Activated T-cell treated with anti-CD3 and anti-CD28 coated beads for 1 hour (primary cell): ENCODE results near the gene CHST13.
"Not testable (repeated sequence)": the region's sequence is repeated elsewhere in the genome, so short reads cannot be mapped to it uniquely, and the experiment has no call there.

ENCODE experiments used
- DNase-seq: peaks from one replicate; pipeline ENCODE4 v3.0.0-alpha.2; 2020; ENCODE audit warnings: low read depth

The CHST13 gene

GRCh38 chr3:126527006-126527405 lies 3.1 kb downstream of the CHST13 start:
- DNase-seq = no peak

DNA sequence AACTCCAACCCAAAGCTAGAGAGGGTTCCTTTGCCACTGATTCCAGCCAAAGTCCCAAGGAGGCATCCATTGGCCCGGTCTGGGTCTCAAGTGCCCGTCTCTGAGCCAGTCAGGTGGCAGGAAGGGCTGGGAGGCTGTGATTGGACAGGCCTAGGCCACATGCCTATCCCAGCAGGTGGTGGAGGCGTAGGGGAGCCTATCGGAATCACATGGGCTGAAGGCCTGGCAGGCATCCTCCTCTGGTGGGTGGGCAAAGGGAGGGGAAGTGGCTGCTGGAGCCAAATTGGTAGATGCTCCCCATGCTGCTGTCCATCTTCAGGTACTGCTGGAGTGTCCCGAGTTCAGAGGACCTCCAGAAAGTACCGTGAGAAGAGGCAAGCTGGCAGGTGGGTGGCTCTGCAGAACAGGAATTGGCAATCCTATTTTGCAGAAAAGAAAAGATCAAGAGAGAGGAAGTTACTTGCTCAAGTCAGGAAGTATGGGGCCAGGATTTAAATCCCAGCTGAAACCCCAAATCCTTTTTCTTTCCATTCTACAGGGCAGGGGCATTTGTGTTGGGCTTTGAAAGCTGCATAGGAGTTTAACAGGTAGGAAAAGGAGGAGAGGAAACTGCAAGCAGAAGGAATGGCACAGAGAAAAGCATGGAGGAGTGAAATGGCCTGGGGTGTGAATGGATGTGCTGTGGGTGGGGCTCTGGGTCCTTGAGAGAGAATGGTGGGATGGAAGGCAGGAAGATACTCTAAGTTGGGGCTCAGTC lies 3.7 kb downstream of the CHST13 start:
- DNase-seq = no peak

- DNase-seq = no peak
Observed at GRCh38 chr3:126528419-126528799, 4.5 kb downstream of the CHST13 start.

- no peak for DNase-seq
Observed at GRCh38 chr3:126528800-126529541, 5.0 kb downstream of the CHST13 start.

DNA sequence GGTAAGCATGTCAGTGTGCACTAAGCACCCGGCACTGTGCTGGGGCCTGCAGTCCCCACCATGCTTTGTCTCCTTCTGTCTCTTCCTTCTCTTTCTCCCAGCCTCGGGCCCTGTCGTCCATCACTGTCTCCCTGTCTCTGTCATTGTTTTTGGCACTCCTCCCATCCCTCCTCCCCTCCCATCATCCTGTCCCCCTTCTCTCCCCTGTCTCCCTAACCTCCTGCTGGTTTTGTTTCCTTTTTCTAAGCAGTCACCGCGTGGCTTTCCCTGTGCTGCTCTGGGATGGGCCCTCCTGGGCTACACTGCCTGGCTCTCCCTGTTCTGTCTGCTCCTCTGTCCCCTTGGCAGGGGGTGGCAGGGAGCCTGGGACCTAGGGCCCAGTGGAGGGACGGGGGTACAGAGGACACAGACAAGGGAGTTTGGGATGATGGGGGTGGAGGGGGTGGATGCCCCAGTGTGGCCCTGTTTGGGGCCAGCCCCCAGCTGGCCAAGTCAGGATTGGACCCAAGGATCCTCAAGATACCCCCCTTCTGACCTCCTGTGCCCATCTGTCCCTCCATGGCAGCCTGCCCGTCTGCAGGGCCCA lies 5.7 kb downstream of the CHST13 start:
- DNase-seq = no peak

- no peak for DNase-seq
Observed at GRCh38 chr3:126530171-126531050, 6.5 kb downstream of the CHST13 start.

- DNase-seq = no peak
Observed at GRCh38 chr3:126531051-126531330, 7.0 kb downstream of the CHST13 start.

DNA sequence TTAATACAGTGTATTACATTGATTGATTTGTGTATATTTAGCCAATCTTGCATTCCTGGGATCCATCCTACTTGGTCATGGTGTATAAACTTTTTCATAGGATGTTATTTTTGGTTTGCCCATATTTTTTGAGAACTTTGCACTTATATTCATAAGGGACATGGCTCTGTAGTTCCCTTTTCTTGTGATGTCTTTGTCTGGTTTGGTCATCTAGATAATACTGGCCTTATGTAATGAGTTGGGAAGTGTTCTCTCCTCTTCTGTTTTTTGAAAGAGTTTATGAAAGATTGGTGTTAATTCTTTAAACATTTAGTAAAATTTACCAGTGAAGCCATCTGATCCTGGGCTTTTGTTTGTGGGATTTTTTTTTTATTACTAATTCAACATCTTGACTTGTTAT lies 9.6 kb downstream of the CHST13 start:
- no peak for DNase-seq

- not testable (repeated sequence) for DNase-seq
Observed at GRCh38 chr3:126534716-126535115, 10.8 kb downstream of the CHST13 start.

- no peak for DNase-seq
Observed at GRCh38 chr3:126535636-126536035, 11.7 kb downstream of the CHST13 start.

GRCh38 chr3:126536126-126536525 lies 12.2 kb downstream of the CHST13 start:
- DNase-seq = no peak

GRCh38 chr3:126537116-126537729 lies 13.3 kb downstream of the CHST13 start:
- no peak for DNase-seq

- no peak for DNase-seq
Observed at GRCh38 chr3:126537730-126538281, 13.9 kb downstream of the CHST13 start.

DNA sequence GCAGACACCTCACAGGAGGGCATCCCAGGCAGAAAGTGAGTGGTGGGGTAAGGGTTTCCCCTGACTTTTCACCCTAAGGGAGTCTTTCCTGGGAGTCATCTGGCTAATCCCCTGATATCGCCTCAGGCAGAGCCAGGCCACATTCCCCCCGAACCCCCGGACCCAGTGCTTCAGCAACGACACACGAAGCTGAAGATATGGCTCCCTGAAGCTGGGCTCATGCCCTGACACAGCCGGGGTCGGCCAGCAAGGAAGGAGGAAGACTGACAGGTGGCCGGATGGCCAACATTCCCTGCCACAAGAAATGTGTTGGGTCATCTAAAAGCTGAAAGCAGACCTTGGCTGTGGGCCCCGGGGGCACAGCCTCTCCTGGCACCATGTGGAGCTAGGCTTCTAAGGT lies 14.4 kb downstream of the CHST13 start:
- no peak for DNase-seq

DNA sequence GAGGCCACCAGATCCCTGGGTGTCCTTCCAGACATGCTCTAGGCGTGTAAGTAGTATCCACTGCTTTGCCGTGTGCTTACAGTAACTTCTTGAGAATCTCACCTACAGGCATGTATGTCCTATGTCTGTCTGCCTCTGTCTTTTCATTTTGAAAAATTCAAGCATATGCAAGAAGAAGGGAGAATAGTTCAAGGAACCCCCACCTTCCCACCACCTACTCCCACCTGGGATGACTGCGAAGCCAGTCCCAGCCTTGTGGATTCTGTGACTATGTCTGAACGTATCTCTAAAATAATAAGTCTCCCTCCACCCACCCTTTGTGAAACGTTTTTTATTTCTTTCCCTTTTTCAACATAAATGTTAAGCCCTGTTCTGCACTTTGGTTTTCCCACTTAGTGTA lies 15.0 kb downstream of the CHST13 start:
- no peak for DNase-seq

GRCh38 chr3:126539558-126540250 lies 15.7 kb downstream of the CHST13 start:
- no peak for DNase-seq

GRCh38 chr3:126540342-126540849 lies 16.4 kb downstream of the CHST13 start:
- DNase-seq = no peak

GRCh38 chr3:126540951-126541627 lies 17.1 kb downstream of the CHST13 start:
- no peak for DNase-seq

- DNase-seq = no peak
Observed at GRCh38 chr3:126541628-126542339, 17.8 kb downstream of the CHST13 start.
